NCI-H1105 treated with DMSO at 0.1 percent for 48 hours (cell line): Measurements from ENCODE around the gene BTN1A1.
"Not testable (repeated sequence)": the region's sequence is repeated elsewhere in the genome, so short reads cannot be mapped to it uniquely, and the experiment has no call there.

Experiments
- DNase-seq: peaks from one replicate; lab custom pipeline; 2025; lab: John Stamatoyannopoulos, UW

Gene BTN1A1

DNA sequence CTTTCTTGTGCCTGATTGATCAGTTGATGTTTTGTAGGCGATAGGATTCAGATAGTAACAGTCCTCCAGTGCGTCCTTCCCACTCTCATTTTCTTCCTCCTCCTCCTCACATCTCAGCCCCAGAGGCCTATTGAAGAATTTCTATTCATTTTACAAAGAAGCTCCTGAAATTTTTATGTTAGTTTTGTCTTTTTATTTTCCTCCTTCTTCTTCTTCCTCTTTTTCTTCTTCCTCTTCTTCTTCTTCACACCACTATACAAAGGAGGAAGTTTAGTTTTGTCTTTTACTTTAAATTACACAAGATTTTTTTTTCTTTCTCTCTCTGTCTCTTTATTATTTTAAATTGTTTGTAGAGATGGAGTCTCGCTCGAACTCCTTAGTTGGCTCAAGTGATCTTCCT is 23.2 kb upstream of the BTN1A1 start:
- DNase-seq: no peak

DNA sequence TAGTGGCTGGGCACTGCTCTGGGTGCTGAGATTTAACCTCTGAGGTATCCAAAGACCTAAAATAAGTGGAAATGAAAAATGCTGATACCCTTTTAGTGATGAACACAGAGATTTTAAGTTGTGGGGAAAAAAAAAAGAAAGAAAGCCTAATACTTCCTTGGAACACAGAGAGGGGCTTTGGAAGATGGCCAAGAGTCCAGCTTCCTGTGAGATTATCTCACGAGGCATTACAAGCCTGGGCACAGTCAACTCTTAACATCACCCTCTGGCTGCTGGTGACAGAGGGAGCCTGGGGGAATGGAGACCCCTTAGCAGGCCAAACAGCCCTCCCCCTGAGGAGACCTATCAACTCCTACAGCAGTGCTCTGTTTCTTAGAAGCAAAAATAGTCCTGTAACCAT is 22.7 kb upstream of the BTN1A1 start:
- no peak for DNase-seq

DNA sequence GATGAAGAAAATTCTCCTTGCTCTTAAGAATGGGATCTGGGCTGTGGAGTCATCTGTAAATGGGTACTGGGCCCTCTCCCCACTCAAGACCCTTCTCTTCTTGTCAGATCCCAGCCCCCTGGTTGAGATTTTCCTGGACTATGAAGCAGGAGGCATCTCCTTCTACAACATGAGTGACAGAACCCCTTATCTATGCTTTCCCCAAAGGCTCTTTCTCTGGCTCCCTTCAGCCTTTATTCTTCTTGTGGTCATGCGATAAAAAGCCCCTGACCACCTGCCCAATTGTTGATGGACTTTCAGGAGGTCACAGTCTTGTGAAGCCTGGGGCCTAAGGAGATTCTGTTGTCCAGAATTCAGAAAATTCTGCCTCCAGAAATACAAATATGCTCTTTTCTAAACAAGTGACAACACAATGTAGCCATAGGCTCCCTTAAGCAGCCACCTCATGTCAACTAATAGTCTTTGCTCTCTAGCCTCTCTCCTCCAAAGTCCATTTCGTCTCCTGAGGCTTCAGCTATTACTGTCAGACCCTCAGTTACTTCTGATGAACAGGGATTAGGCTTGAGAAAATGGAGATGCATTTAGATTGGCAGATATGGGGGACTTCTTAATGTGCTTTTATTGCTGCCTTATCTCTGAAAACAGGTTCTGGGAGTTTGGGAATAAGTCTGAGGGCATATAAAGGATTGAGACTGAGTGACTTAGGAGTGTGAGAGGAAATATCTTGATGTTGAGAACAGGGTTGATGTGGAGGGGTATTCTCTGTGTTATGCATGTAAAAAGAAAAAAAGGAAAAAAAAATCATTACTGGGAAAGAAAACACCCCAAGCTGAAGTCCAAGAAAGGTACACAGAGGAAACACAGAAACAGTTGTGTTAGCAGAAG is 21.8 kb upstream of the BTN1A1 start:
- DNase-seq: no peak

DNA sequence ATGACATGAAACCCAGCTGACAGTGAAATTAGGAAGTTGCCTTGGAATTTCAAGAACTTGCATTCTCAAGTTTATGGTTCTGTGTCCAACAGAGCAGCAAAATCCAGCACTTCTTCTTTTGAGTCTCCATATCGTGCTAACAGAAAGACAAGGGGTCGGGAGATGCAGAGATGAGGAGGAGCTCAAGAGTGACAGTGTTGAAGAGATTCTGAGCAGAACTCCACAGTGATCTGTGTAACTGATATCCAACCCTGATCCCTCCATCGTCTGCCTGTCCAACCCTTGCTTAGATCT is 21.2 kb upstream of the BTN1A1 start:
- no peak for DNase-seq

DNA sequence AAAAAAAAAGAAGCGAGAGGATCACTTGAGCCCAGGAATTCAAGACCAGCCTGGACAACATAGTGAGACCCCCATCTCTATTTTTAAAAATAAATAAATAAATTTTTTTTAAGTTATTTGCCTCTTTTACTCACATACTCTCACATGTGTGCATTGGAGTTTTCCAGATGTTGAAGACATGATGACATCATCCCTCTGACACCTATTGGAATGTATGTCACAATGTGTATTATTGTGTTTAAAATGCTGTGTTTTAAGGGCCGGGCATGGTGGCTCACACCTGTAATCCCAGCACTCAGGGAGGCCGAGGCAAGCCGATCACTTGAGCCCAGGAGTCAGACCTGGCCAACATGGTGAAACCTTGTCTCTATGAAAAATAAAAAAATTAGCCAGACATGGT is 17.8 kb upstream of the BTN1A1 start:
- no peak for DNase-seq

DNA sequence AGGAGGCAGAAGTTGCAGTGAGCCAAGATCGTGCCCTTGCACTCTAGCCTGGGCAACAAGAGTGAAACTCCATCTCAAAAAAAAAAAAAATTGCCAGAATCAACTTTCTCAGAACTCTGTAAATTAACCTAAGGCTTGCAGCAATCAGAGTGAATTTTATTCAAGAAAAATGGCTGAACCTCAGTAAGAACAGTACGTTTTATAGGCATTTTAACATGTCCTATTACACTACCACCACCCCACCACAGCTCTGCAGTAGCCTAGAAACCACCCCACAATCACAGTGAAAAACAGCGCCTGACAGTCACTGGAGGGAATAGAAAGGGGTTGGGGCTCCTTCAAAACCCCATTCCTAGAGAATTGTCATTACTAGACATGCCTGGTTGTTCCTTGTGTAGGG is 16.4 kb upstream of the BTN1A1 start:
- DNase-seq: no peak

DNA sequence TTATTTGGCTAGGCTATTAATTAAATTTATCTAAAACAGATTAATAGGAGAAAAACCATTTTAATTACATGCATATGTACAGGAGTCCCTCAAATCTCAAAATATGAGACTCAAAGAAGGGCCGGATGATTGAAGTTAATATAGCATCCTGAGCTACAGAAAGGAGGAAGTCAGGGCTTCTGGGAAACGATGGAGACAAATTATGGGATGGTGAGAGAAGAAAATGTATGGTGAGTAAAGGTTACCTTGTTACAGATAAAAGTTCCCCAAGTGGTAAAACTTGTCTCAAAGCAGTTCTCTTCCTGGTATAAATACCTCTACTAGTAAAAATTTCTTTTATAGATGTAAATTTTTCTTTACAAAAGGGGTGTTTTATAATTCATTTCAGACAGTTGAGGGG is 15.9 kb upstream of the BTN1A1 start:
- no peak for DNase-seq

DNA sequence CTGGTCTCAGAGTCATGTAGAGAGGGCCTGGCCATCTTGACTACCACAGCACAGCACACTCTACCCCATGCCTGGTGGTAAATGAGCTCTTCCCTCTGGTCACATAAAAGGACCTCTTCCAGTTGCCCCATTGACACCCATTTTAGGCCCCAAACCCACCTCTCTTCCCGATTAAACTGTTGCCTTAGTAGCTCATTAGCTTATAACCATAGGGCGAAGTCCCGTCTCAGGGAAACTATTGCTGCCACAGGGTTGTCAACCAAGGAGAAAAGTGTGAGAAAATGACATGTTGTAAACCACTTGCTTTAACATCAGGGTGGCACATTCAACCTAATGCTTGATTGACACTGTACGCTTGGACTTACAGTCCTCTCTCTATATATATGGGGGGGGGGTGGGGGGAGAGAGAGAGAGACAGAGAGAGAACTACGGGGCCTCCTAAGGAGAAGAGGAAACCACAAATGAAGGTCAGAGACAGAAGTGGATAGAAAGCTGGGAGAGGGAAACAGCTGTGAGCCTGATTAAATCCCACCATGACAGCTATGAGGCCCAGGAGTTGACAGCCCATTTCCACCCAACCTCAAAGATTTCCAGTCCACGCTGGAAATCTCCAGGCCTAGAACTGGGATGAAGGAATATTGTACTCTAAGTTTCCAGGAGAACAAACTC is 14.9 kb upstream of the BTN1A1 start:
- DNase-seq: no peak

DNA sequence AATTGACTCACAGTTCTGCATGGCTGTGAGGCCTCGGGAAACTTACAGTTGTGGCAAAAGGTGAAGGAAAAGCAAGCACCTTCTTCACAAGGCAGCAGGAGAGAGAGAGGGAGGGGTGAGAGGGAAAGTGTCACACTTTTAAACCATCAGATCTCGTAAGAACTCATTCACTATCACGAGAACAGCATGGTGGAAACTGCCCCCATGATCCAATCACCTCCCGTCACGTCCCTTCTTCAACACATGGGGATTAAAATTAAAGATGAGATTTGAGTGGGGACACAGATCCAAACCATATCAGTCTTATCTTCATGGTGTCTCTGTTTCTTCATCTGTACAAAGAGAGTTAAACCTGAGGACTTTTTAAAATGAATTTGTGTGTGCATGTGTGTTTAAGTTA is 13.7 kb upstream of the BTN1A1 start:
- DNase-seq: no peak

DNA sequence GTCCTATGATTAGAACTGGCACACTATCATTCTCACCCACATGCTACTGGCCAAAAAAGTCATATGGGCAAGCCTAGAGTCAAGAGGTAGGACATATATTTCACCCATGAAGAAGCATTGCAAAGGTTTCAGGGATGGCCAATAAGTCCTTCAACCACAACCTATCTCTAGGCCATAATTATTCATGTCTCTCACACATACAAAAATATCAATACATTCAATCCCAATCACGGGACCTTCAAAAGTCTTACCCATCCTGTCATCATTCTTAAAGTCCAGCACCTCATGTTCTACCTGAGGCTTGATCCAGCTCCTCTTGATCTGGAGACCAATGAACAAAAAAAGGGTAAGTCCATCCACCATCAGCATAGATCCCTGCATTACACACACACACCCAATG is 12.6 kb upstream of the BTN1A1 start:
- no peak for DNase-seq

DNA sequence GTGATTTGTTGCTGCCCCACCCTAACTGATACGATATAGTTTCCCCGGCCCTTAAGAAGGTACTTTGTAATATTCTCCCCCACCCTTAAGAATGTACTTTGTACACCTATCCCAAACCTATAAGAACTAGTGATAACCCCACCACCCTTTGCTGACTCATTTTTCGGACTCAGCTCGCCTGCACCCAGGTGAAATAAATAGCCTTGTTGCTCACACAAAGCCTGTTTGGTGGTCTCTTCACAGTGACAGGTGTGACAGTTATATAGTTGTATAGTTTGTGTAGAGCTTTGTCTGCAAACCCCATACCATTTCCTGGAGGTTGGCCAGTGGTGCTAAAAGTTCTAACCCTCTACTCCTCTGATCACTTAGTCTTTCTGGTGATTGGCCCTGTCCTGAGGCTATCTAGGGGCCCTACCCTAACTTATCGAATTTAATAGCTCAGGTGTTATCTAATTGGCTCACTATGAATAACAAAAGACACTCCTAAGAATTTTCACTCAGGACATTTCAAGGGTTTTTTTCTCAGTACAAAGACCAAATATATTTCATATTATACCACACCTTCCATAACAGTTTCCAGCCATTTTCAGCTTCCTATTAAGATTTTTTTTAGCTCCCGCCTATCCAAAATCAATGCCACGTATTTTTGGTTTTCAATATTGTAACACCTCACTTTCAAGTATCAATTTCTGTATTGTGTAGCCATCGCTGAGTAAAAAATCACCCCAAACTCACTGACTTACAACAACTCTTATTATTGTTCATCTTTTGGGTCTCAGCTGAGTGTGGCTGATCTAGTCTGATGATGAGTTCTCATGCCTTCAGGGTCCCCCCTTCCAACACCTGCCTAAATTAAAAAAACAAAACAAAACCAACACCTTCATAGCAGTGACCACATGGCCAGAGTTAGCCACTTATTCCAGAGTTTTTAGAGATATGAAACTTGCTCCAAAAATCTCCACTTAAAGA is 9.8 kb upstream of the BTN1A1 start:
- DNase-seq: no peak

DNA sequence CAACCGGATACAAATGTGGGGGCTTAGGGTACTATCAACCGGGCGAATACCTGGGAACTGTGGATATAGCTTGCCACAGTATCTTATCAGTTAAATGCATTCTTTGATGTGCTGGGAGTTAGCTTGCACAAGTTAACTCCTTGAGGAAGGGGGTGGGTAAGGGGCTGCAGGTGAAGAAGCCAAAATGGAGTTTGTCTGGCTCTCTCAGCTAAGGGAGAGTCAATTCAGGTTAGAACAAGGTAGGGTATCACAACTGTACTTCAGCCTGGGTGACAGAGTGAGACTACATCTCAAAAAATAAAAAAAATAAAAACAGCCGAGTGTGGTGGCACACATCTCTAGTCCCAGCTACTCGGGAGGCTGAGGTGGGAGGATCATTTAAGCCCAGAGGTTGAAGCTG is 8.5 kb upstream of the BTN1A1 start:
- DNase-seq: no peak

DNA sequence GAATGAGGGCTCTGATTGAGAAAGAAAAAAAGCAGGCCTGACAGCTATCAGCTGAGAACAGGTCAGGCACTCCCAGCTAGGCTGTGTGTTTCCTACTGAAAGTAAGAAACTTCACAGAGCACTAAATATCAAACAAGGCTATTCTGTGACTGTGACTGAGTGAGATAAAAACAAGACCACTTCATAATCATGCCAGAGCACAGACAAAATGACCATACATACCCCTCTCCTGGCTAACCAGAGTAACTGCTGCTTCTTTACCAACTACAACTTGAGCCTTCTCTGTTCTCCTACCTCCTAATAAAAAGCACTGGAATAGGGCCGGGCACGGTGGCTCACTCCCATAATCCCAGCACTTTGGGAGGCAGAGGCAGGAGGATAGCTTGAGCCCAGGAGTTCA is 6.8 kb upstream of the BTN1A1 start:
- no peak for DNase-seq

DNA sequence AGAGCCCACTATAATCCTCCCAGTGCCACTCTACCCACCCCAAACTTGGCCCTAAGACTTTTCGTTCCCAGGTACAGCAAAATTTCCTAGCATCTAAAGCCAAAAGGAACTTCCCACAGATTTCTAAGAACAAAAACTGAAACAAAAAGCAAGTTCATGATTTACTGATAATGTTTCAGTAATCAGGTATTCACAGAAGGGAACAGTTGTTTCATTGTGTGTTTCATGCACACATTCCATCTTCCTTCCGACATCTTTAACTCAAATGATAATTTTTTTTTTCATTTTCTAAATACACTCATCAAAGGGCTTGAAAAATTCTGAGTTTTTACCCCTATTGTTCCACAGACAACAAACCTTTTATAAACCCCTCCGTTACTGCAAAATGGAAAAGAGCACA is 6.0 kb upstream of the BTN1A1 start:
- DNase-seq: no peak

DNA sequence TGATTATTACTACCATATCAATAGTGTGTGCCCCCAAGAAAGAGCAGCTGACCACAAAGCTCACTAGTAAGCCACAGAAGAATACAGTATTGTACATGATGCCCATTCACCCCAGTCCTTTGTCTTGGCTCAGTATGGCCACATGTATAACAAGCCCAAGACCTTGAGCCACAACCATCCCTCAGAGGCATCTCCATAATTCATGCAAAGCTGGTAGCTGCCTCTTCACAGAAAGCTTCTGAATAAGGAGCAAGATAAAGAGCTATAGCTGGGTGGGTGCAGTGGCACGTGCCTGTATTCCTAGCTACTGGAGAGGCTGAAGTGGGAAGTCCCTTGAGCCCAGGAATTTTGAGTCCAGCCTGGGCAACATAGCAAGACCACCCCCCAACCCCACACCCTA is 4.8 kb upstream of the BTN1A1 start:
- DNase-seq: no peak

DNA sequence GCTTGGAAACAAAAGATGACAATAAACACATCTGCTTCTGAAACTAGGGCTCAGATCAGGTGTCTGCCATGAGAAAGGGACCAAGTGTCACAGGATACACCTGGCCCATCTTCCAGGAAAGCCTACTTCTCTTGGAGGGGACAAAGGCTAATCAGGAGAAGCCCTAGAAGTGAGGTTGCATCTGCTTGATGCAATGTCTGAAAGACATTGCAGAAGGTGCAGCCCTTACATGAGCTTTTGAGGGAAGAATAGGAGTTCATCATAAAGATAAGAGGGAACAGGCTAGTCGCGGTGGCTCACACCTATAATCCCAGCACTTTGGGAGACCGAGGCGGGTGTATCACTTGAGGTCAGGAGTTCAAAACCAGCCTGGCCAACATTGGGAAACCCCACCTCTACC is 2.5 kb upstream of the BTN1A1 start:
- no peak for DNase-seq

DNA sequence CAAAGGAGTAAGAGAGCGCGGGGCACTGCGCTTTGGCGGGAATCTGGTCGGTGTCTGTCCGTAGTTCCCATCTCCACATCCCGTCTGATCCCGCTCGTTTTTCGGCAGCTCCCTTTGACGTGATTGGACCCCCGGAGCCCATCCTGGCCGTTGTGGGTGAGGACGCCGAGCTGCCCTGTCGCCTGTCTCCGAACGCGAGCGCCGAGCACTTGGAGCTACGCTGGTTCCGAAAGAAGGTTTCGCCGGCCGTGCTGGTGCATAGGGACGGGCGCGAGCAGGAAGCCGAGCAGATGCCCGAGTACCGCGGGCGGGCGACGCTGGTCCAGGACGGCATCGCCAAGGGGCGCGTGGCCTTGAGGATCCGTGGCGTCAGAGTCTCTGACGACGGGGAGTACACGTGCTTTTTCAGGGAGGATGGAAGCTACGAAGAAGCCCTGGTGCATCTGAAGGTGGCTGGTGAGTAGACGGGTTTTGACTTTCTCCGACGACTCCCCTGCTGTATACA is 1.4 kb downstream of the BTN1A1 start:
- DNase-seq: no peak

DNA sequence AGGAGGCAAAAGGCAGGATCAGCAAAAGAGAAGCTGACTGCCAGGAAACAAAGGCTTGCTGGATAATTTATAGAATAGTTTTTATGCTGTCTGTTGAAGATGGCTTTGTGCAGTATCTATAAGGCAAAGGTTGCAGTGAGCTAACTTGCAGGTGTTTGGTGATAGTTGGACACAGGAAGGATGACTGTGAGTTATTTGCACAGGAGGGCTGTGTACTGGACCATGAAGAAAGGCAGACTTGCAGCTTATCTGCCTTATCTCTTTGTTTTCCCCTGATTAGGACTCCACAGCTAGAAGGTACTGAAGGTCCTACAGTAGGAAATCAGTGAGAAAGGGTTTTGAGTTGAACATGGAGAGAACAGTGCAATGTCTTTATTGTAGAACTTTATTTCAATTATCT is 2.1 kb downstream of the BTN1A1 start:
- DNase-seq: peak; percentile 5

DNA sequence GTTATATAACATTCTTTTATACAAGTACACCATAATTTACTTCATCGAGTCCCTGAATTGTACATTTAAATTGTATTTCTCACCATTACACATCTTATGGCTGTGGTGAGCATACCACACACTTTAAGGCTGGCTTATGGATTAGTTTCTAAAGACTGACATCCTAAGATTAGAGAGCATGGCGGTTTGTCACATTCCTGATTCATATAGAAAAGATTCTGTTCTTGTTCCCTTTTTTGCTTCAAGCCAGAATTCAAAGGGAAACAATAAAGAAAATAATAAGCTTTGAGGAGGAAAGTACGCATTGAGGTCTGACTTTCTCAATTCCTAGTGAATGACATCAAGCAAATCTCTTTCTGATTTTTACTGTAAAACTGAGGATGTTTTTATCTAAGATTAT is 2.5 kb downstream of the BTN1A1 start:
- DNase-seq: no peak

DNA sequence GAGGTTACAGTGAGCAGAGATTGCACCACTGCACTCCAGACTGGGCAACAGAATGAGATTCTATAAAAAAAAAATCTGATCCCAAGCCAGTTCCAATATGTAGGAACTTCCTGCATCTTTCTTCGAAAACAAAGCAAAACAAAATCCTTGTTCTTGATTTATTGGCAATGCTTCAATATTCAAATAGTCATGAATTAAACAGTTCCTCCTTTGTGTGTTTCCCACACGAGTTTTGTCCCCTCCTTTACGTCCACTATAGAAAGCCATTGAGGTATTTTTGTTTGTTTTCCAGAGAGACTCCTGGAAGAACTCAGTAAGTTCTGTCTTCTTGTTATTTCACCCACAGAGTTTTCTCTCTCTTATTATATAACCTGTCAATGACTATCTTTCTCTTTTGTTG is 7.6 kb downstream of the BTN1A1 start:
- DNase-seq: no peak

DNA sequence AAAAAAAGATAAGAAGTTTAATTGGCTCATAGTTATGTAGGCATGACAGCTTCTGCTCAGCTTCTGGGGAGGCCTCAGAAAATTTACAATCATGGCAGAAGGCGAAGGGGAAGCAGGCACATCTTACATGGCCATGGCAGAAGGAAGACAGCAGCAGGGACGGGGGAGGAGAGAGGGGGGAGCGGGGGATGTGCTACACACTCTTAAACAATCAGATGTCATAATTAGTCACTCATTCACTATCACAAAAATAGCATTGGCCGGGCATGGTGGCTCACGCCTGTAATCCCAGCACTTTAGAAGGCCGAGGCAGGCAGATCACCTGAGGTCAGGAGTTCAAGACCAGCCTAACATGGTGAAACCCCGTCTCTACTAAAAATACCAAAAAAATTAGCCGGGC is 10.9 kb downstream of the BTN1A1 start:
- not testable (repeated sequence) for DNase-seq

DNA sequence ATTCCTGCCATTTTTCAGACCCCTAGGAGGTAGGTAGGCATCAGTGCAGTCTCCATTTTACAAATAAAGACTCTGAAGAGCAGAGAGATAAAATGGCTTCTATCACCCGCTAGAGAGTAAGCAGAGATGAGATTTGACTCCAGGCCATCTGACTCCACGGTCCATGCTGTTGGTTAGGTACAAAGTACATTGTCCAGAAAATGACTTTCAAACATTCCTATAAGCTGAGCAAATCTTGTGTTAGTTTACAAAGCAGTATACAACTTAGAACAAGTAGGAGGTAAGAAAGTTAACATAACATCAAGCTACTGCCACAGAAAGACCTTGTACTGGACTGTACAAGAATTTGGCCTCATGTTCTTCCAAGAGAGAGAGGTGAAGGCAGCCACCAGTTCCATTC is 14.9 kb downstream of the BTN1A1 start:
- DNase-seq: no peak
